GM10248 (cell line): Measurements from ENCODE around the gene BAZ2A.

ENCODE experiments used
- CTCF ChIA-PET: fragments of 300-600 bp; sonication (Branson Sonifier 250); formaldehyde crosslinking; extraction: SDS; loops from one replicate; lab custom pipeline; 2021; ENCODE audit warnings: antibody characterized with exemption; lab: Yijun Ruan, JAX
- POLR2A ChIA-PET: fragments of 350-650 bp; sonication (Branson Sonifier 250); formaldehyde crosslinking; extraction: SDS; loops from one replicate; lab custom pipeline; 2020; ENCODE audit warnings: antibody characterized with exemption; lab: Yijun Ruan, JAX
- DNase-seq: peaks from one replicate; pipeline ENCODE4 v3.0.0; 2012; ENCODE audit errors: extremely low spot score
- TF ChIP-seq, protein P1 (sequence below): IDR thresholded peaks from 2 replicates; pipeline ENCODE4 v1.5.1; 2012; ENCODE audit warnings: mild to moderate bottlenecking, low read depth; ENCODE audit errors: extremely low read depth, missing control alignments, control extremely low read depth

Gene BAZ2A

DNA sequence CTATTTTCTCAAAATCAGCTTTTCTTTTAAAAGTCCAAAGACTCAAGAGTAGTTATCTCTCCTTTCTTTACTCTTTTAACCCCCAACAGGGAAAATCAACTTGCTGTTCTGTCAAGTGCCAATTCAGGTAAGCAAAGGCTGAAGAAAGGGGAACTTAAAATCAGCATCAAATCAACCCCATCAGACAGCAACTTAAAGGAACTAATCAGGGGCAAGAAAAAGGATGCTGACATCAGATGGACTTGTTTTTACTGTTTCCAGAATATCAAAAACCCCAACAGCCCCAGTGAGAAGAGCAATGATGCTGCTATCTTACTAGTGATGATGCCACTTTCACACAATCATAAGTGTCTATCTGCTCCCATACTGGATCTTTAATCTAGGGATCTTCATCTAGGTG lies 3.4 kb downstream of the BAZ2A start:
- CTCF ChIA-PET, result interaction anchor here (0.9 to 6.8 kb wide), 6 partner anchors 9 to 113 kb away, joined by 3 to 44 read pairs (median 4); no protein-coding TSS in a partner anchor
- no peak for DNase-seq
- TF ChIP-seq, protein P1, sequence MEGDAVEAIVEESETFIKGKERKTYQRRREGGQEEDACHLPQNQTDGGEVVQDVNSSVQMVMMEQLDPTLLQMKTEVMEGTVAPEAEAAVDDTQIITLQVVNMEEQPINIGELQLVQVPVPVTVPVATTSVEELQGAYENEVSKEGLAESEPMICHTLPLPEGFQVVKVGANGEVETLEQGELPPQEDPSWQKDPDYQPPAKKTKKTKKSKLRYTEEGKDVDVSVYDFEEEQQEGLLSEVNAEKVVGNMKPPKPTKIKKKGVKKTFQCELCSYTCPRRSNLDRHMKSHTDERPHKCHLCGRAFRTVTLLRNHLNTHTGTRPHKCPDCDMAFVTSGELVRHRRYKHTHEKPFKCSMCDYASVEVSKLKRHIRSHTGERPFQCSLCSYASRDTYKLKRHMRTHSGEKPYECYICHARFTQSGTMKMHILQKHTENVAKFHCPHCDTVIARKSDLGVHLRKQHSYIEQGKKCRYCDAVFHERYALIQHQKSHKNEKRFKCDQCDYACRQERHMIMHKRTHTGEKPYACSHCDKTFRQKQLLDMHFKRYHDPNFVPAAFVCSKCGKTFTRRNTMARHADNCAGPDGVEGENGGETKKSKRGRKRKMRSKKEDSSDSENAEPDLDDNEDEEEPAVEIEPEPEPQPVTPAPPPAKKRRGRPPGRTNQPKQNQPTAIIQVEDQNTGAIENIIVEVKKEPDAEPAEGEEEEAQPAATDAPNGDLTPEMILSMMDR, result no peak
- POLR2A ChIA-PET, result interaction anchor here (0.7 to 0.9 kb wide), 3 partner anchors 10 to 210 kb away, joined by 3 to 5 read pairs (median 3); no protein-coding TSS in a partner anchor

DNA sequence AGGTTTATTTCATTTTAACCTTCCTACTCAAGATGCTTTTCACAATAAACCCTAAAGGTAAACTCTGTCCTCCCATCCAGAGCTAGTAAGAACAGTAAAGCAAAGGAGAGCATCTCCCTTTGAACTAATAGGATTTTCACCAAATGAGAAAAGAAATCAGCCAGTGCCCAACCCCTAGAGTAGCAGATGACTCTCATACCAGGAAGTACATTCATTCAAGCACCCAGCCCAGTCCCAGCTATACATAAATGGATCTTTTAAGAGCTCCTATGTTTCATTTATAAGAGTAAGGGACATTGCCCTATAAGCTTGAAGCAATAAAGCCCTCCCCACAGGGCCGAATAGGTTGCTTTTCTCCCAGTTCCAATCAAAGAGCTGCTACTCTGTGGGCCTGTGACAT lies 7.6 kb downstream of the BAZ2A start:
- no peak for DNase-seq
- TF ChIP-seq, protein P1, result no peak
- ChIA-PET CTCF (interaction anchor here (1.4 to 6.8 kb wide), 2 partner anchors 13 to 28 kb away, joined by 5 to 44 read pairs; no protein-coding TSS in a partner anchor), POLR2A (interaction anchor here (0.6 kb wide), 2 partner anchors 108 to 793 kb away, joined by 3 to 4 read pairs; partner anchors contain the start of gene DNAJC14)

DNA sequence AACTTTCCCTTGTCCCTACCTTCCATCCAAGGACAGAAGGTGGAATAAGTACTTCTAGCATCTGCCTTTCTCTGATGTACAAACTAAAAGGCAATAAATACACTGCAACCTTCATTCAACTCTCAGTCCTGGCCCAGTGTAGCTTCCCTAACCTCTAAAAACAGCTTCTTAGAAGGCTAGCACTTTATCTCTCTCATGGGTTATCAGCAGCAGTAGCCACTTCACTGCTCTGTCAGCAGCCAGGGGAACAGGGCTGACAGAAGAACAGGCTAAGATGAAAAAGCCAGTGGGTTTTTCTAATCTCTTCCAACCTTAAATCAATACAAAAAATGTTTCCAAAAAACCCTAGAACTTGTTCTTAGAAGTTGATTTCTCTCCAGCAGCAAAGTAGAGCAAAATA lies 13.2 kb downstream of the BAZ2A start:
- TF ChIP-seq, protein P1, result no peak
- ChIA-PET POLR2A (no interaction called here), CTCF (interaction anchor here (1.1 kb wide), 2 partner anchors 11 to 14 kb away, joined by 3 read pairs; no protein-coding TSS in a partner anchor)
- DNase-seq, result no peak

DNA sequence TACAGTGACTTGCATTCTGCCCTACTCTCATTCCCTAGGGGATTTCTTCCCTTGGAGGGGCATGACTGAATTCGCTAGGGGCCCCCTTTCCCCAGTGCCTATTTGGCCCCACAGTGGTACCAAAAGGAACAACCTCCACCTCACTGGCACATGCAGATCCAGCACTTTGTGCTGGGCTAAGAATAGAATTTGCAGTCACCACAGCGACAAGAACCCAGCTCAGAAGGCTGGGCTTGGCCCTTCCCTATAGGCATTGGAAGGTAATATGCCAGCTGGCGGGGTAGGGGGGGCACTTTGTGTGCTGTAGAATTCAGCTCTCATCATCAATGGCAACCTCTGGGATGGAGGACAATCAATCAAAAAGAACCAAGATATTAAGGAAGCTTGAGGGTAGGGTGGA lies 13.9 kb downstream of the BAZ2A start:
- ChIA-PET POLR2A (no interaction called here), CTCF (interaction anchor here (1.1 to 4.0 kb wide), 3 partner anchors 12 to 20 kb away, joined by 3 to 10 read pairs (median 3); no protein-coding TSS in a partner anchor)
- TF ChIP-seq, protein P1, result no peak
- no peak for DNase-seq

DNA sequence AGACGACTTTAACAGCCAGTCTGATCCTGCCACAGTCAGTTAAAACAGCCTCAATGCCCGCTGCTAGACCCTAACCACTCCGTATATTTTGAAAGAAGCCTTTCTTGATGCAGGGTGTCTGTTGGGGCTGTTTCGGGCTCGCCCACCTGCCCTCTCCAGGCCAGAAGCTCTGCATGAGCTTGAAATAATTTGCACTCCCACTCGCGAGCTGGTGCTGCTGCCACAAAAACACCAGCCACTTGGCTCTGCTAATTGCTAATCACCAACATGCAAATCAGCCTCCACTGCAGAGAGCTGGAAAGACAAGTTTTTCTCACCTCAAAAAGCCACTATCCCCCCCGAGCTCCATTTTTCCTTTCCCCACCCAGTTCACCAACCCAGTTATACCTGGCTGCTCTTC lies 15.5 kb downstream of the BAZ2A start:
- no peak for DNase-seq
- TF ChIP-seq, protein P1, result no peak
- ChIA-PET POLR2A (interaction anchor here (0.6 to 0.8 kb wide), 2 partner anchors 13 to 14 kb away, joined by 3 to 4 read pairs; no protein-coding TSS in a partner anchor), CTCF (interaction anchor here (1.3 to 4.0 kb wide), 3 partner anchors 12 to 41 kb away, joined by 3 to 10 read pairs (median 6); no protein-coding TSS in a partner anchor)

DNA sequence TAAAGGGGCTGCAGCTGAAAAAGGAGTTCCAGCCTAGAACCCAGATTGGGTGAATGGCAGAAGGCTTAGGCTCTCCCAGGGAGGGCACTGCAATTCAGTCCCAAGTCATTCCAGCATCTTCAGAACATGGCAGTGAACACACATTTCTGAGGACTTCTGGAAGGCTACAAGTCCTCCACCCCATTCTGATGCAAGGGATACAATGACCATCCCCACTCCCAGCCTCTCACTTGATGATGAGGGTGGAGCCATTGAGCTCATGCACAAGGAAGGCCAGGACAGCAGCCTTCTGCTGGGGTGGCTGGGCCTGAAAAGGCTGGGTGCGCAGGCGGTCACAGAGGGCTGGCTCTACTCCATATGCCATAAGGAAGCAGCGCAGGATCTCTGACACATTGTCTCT lies 25.8 kb downstream of the BAZ2A start:
- no peak for DNase-seq
- TF ChIP-seq, protein P1, result no peak
- POLR2A ChIA-PET, result no interaction called here
- CTCF ChIA-PET, result interaction anchor here (0.9 to 1.5 kb wide), 4 partner anchors 10 to 31 kb away, joined by 3 to 4 read pairs (median 3); no protein-coding TSS in a partner anchor
